Muscle layer of colon (tissue), 2 donors: ENCODE results near the gene PDCD11.

Experiments used
- H3K27ac ChIP-seq: one replicate; pipeline ENCODE4 v1.7.0; 2013; ENCODE audit warnings: low read depth, mild to moderate bottlenecking, low read length, moderate library complexity
- H3K27me3 ChIP-seq, 2 donors: one replicate each; pipeline ENCODE4 v1.7.0; 2013; ENCODE audit warnings: low read length in 2 of 2, mild to moderate bottlenecking in 2 of 2; ENCODE audit not compliant: insufficient read depth in 2 of 2, control insufficient read depth in 1 of 2
- H3K36me3 ChIP-seq: one replicate; pipeline ENCODE4 v1.7.0; 2013; ENCODE audit warnings: mild to moderate bottlenecking, low read length; ENCODE audit not compliant: insufficient read depth
- H3K4me1 ChIP-seq: one replicate; pipeline ENCODE4 v1.7.0; 2013; ENCODE audit warnings: mild to moderate bottlenecking, low read length; ENCODE audit not compliant: insufficient read depth
- H3K4me3 ChIP-seq, 2 donors: one replicate each; pipeline ENCODE4 v1.7.0; 2013; ENCODE audit warnings: low read length in 2 of 2, low read depth in 1 of 2, mild to moderate bottlenecking in 1 of 2, moderate library complexity in 1 of 2
- H3K9ac ChIP-seq: one replicate; pipeline ENCODE4 v1.7.0; 2013; ENCODE audit warnings: low read length
- H3K9me3 ChIP-seq: one replicate; pipeline ENCODE4 v1.7.0; 2013; ENCODE audit warnings: mild to moderate bottlenecking, low read length
- donor health status: abdominal sarcoma.
- donor health status: Adenocarcinoma of cecum.

PDCD11 gene

GRCh38 chr10:103495321-103495720 is 98.9 kb downstream of the PDCD11 start:
- Histone ChIP-seq H3K9ac (no peak overlapping the region), H3K9me3 (no peaks in the 10 kb centered on the region), H3K4me3 (no peak overlapping the region), H3K36me3 (no peaks in the 10 kb centered on the region), H3K27me3 (peaks cover 12 to 32% of the 10 kb centered on the region in 2 donors), H3K27ac (no peak overlapping the region), H3K4me1 (peaks cover 24% of the 10 kb centered on the region)
